GM12878 (cell line): ENCODE measurements around the gene RIPOR1.

Experiments used
- JUNB ChIP-seq: IDR thresholded peaks from 2 replicates; pipeline ENCODE4 v1.6.1; 2016; ENCODE audit warnings: antibody characterized with exemption, mild to moderate bottlenecking
- REST ChIP-seq: IDR thresholded peaks from 2 replicates; pipeline ENCODE4 v1.6.1; 2012; ENCODE audit warnings: mild to moderate bottlenecking, low read depth, low read length
- TCF7 ChIP-seq: IDR thresholded peaks from 2 replicates; pipeline ENCODE4 v1.6.1; 2014; ENCODE audit warnings: antibody characterized with exemption, borderline replicate concordance
- ZBTB33 ChIP-seq: fragments of 450-650 bp; IDR thresholded peaks from 2 replicates; pipeline ENCODE4 v1.6.1; 2017; ENCODE audit warnings: mild to moderate bottlenecking
- ZZZ3 ChIP-seq: IDR thresholded peaks from 2 replicates; pipeline ENCODE4 v1.6.1; 2011; ENCODE audit warnings: low read depth; ENCODE audit not compliant: control insufficient read depth, insufficient read length

GRCh38 chr16:67549240-67549639 lies 20.6 kb downstream of the RIPOR1 start:
- no peak for TF ChIP-seq TCF7
- TF ChIP-seq ZBTB33: no peak
- TF ChIP-seq JUNB: no peak
- no peak for TF ChIP-seq REST
- TF ChIP-seq ZZZ3: no peak
